Mammary epithelial cell (primary cell): ENCODE measurements around the gene PHTF2.

Experiments
- EZH2 ChIP-seq: IDR thresholded peaks from 2 replicates; pipeline ENCODE4 v1.6.1; 2012; ENCODE audit warnings: low read length, inconsistent platforms, borderline replicate concordance
- TF ChIP-seq, protein P1 (sequence below), 2 donors: IDR thresholded peaks in 1 of 2; conservative IDR thresholded peaks in 1 of 2; 2 replicates each; pipeline ENCODE4 v1.5.1; 2011 to 2012; ENCODE audit warnings: inconsistent platforms in 2 of 2, low read length in 2 of 2, mild to moderate bottlenecking in 2 of 2, control low read depth in 1 of 2, low read depth in 1 of 2; ENCODE audit not compliant: insufficient read depth in 1 of 2; ENCODE audit errors: extremely low read depth in 1 of 2

DNA sequence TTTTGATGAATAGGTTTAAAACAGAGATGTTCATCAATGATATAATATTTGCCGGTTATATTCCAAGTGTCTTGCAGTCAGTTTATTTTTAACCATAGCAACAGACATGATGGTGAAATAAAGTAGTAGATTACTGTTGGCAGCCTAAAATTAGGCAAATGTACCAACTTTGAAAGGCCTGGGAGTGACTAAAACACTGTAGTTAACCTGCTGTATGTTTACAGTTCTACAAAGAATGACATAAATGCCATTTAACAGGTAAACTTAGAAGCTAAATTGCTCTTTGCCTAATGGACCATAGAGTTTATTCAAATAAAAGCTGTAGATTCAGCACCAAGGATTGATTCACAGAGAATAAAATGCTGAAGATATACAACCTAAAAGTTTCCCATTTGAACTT lies 64.1 kb downstream of the PHTF2 start:
- TF ChIP-seq, protein P1, sequence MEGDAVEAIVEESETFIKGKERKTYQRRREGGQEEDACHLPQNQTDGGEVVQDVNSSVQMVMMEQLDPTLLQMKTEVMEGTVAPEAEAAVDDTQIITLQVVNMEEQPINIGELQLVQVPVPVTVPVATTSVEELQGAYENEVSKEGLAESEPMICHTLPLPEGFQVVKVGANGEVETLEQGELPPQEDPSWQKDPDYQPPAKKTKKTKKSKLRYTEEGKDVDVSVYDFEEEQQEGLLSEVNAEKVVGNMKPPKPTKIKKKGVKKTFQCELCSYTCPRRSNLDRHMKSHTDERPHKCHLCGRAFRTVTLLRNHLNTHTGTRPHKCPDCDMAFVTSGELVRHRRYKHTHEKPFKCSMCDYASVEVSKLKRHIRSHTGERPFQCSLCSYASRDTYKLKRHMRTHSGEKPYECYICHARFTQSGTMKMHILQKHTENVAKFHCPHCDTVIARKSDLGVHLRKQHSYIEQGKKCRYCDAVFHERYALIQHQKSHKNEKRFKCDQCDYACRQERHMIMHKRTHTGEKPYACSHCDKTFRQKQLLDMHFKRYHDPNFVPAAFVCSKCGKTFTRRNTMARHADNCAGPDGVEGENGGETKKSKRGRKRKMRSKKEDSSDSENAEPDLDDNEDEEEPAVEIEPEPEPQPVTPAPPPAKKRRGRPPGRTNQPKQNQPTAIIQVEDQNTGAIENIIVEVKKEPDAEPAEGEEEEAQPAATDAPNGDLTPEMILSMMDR (conservative IDR thresholded peaks at IDR 0.05 in 1 of 2, IDR thresholded peaks at IDR 0.05 in 1 of 2; ENCODE audit: extremely low read depth in 1 of 2, insufficient read depth in 1 of 2, low read depth in 1 of 2, low read length in 2 of 2) = no peak
- TF ChIP-seq EZH2 = no peak
